OCI-LY1 (cell line): ENCODE measurements around the gene LCT.

ENCODE experiments used
- EZH2 ChIP-seq: fragments of 200-600 bp; sonication (generic), shearing (Covaris generic); IDR thresholded peaks from 2 replicates; pipeline ENCODE4 v1.8.0; 2017; ENCODE audit warnings: borderline replicate concordance, mixed run types, mild to moderate bottlenecking, antibody characterized with exemption, low read length, moderate library complexity, mixed read lengths
- TF ChIP-seq, protein P1 (sequence below): fragments of 200-600 bp; sonication (generic), shearing (Covaris generic); IDR thresholded peaks from 2 replicates; pipeline ENCODE4 v1.5.1; 2017; ENCODE audit warnings: mild to moderate bottlenecking, antibody characterized with exemption, low read length, moderate library complexity, mixed read lengths

DNA sequence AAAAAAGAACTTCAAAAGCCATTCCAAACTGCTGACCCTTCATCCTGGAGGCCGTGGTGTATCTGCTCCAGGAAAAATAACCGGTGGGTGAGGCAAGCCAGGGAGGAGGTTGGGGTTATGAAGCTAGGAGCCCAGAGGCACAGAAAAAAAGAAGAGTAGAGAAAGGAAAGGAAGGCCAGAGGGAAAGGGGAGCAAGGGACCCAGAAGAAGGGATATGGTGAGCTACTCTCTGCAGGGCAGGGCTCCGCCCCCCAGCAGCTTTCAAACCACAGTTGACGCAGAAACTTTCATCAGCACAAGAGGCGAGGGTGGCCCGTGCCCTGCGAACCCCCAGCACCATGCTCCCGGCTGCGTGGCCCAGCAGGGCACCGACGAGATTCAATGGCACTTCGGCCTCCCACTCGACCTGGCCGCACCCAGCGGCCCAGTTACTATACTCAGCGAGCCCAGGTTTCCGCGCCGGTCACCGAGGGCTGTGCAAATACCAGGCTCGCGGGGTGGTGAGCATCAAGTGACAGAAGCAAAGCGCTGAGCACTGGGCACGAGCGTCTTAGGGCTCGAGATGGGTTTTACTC lies 38.6 kb upstream of the LCT start:
- TF ChIP-seq, protein P1, sequence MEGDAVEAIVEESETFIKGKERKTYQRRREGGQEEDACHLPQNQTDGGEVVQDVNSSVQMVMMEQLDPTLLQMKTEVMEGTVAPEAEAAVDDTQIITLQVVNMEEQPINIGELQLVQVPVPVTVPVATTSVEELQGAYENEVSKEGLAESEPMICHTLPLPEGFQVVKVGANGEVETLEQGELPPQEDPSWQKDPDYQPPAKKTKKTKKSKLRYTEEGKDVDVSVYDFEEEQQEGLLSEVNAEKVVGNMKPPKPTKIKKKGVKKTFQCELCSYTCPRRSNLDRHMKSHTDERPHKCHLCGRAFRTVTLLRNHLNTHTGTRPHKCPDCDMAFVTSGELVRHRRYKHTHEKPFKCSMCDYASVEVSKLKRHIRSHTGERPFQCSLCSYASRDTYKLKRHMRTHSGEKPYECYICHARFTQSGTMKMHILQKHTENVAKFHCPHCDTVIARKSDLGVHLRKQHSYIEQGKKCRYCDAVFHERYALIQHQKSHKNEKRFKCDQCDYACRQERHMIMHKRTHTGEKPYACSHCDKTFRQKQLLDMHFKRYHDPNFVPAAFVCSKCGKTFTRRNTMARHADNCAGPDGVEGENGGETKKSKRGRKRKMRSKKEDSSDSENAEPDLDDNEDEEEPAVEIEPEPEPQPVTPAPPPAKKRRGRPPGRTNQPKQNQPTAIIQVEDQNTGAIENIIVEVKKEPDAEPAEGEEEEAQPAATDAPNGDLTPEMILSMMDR = no peak
- no peak for TF ChIP-seq EZH2
